ENCODE data around the gene EPC2. TPM values are rescaled to one million over a fixed set of nuclear protein-coding genes. Genes with fewer than 3 reads are reported as not detected.
"Not testable (repeated sequence)": the region's sequence is repeated elsewhere in the genome, so short reads cannot be mapped to it uniquely, and the experiment has no call there.

EPC2 gene
- total and polyA plus RNA-seq, 2 experiments from 2014 or later: 6.3 to 27.0 TPM

DNA sequence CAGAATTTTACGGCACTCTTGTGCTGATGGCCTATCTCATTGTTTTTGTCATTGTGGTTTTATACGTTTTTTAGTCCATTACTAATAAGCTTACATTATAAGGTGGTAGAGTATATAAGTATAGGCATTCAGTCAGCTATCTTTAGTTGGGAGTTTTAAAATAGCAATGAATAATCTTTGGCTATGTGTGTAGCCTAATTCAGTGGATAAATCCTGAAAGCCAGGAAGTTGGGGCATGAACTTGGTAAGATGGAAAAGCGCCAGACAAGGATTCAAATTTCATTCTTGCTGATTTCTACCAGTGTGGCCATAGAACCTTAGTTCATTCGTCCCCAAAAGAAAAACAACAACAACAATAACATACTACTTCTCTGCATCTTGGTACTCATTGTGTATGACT, 31.2 kb downstream of the EPC2 start:
- no peak for DNase-seq (ENCODE audit: low spot score)
- H3K79me2 ChIP-seq (replicated peaks; ENCODE audit: insufficient read depth): peaks cover 100% of the 10 kb centered on the region
- ATAC-seq: no peak
- no peak overlapping the region for H3K4me3 ChIP-seq
- peaks cover 10% of the 10 kb centered on the region; the same call in 2 of the 3 replicates for H3K36me3 Mint-ChIP-seq (ENCODE audit: low read depth)
- TF ChIP-seq ZNF331 (CRISPR knock-in tag; IDR thresholded peaks at IDR 0.05; ENCODE audit: low read depth): no peak
- TF ChIP-seq, protein P1, sequence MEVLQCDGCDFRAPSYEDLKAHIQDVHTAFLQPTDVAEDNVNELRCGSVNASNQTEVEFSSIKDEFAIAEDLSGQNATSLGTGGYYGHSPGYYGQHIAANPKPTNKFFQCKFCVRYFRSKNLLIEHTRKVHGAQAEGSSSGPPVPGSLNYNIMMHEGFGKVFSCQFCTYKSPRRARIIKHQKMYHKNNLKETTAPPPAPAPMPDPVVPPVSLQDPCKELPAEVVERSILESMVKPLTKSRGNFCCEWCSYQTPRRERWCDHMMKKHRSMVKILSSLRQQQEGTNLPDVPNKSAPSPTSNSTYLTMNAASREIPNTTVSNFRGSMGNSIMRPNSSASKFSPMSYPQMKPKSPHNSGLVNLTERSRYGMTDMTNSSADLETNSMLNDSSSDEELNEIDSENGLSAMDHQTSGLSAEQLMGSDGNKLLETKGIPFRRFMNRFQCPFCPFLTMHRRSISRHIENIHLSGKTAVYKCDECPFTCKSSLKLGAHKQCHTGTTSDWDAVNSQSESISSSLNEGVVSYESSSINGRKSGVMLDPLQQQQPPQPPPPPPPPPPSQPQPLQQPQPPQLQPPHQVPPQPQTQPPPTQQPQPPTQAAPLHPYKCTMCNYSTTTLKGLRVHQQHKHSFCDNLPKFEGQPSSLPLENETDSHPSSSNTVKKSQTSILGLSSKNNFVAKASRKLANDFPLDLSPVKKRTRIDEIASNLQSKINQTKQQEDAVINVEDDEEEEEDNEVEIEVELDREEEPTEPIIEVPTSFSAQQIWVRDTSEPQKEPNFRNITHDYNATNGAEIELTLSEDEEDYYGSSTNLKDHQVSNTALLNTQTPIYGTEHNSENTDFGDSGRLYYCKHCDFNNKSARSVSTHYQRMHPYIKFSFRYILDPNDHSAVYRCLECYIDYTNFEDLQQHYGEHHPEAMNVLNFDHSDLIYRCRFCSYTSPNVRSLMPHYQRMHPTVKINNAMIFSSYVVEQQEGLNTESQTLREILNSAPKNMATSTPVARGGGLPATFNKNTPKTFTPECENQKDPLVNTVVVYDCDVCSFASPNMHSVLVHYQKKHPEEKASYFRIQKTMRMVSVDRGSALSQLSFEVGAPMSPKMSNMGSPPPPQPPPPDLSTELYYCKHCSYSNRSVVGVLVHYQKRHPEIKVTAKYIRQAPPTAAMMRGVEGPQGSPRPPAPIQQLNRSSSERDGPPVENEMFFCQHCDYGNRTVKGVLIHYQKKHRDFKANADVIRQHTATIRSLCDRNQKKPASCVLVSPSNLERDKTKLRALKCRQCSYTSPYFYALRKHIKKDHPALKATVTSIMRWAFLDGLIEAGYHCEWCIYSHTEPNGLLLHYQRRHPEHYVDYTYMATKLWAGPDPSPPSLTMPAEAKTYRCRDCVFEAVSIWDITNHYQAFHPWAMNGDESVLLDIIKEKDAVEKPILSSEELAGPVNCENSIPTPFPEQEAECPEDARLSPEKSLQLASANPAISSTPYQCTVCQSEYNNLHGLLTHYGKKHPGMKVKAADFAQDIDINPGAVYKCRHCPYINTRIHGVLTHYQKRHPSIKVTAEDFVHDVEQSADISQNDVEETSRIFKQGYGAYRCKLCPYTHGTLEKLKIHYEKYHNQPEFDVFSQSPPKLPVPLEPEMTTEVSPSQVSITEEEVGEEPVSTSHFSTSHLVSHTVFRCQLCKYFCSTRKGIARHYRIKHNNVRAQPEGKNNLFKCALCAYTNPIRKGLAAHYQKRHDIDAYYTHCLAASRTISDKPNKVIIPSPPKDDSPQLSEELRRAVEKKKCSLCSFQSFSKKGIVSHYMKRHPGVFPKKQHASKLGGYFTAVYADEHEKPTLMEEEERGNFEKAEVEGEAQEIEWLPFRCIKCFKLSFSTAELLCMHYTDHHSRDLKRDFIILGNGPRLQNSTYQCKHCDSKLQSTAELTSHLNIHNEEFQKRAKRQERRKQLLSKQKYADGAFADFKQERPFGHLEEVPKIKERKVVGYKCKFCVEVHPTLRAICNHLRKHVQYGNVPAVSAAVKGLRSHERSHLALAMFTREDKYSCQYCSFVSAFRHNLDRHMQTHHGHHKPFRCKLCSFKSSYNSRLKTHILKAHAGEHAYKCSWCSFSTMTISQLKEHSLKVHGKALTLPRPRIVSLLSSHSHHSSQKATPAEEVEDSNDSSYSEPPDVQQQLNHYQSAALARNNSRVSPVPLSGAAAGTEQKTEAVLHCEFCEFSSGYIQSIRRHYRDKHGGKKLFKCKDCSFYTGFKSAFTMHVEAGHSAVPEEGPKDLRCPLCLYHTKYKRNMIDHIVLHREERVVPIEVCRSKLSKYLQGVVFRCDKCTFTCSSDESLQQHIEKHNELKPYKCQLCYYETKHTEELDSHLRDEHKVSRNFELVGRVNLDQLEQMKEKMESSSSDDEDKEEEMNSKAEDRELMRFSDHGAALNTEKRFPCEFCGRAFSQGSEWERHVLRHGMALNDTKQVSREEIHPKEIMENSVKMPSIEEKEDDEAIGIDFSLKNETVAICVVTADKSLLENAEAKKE (CRISPR knock-in tag; IDR thresholded peaks at IDR 0.05): no peak
- no peak overlapping the region for H3K27ac Mint-ChIP-seq
- no peaks in the 10 kb centered on the region for H3K36me3 ChIP-seq (ENCODE audit: insufficient read depth)
- H3F3A ChIP-seq (replicated peaks; ENCODE audit: low read depth): no peaks in the 10 kb centered on the region
- H3K9me2 ChIP-seq (ENCODE audit: insufficient read depth): no peaks in the 10 kb centered on the region
- H3K4me3 Mint-ChIP-seq: no peak overlapping the region
- H3K4me1 ChIP-seq (ENCODE audit: insufficient read depth): peaks cover 25% of the 10 kb centered on the region
- no peak overlapping the region for H3K27ac ChIP-seq (ENCODE audit: low read depth)
- H3K9me3 Mint-ChIP-seq: no peaks in the 10 kb centered on the region
- H4K20me1 ChIP-seq (replicated peaks; ENCODE audit: insufficient read depth): peaks cover 7% of the 10 kb centered on the region; the same call in 1 of the 2 replicates
- H3K4me2 ChIP-seq: 0 out of 2 replicates have a peak overlapping the region, but pooled peaks have one; percentile 11
- no peak overlapping the region for H2AFZ ChIP-seq
- no peaks in the 10 kb centered on the region for H3K27me3 ChIP-seq (ENCODE audit: insufficient read depth)
- H3K27me3 Mint-ChIP-seq (ENCODE audit: insufficient read depth, low read depth, poor library complexity): peaks cover 6% of the 10 kb centered on the region
- H3K4me1 Mint-ChIP-seq: peaks cover 41% of the 10 kb centered on the region

DNA sequence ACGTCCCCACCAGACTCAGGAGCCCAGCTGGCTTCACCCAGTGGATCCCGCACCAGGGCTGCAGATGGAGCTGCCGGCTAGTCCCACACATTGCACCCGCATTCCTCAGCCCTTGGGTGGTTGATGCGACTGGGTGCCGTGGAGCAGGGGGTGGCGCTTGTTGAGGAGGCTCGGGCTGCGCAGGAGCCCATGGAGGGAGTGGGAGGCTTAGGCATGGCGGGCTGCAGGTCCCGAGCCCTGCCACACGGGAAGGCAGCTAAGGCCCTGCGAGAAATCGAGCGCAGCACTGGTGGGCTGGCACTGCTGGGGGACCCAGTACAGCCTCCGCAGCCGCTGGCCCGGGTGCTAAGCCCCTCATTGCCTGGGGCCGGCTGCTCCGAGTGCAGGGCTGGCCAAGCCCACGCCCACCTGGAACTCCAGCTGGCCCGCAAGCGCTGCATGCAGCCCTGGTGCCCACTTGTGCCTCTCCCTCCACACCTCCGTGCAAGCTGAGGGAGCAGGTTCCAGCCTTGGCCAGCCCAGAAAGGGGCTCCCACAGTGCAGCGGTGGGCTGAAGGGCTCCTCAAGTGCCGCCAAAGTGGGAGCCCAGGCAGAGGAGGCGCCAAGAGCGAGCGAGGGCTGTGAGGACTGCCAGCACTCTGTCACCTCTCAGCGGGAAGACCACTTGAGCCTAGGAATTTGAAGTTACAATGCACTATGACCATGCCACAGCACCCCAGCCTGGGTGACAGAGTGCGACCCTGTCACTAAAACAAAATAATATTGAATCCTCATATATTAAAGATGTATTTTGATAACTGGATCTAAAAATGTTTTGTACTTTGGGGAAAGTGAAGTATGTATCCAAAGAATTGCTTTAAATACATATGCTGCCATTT, 34.0 kb downstream of the EPC2 start:
- not testable (repeated sequence) for H3F3A ChIP-seq (replicated peaks; ENCODE audit: low read depth); ATAC-seq; H3K27ac ChIP-seq (ENCODE audit: low read depth); H3K9me3 Mint-ChIP-seq; H3K9me2 ChIP-seq (ENCODE audit: insufficient read depth); H3K27ac Mint-ChIP-seq; DNase-seq (ENCODE audit: low spot score); H3K4me2 ChIP-seq; H3K4me3 ChIP-seq; H3K36me3 ChIP-seq (ENCODE audit: insufficient read depth); H2AFZ ChIP-seq; H3K4me3 Mint-ChIP-seq; H3K27me3 ChIP-seq (ENCODE audit: insufficient read depth); H3K36me3 Mint-ChIP-seq (ENCODE audit: low read depth); H3K27me3 Mint-ChIP-seq (ENCODE audit: insufficient read depth, low read depth, poor library complexity)
- peaks cover 25% of the 10 kb centered on the region for H3K4me1 ChIP-seq (ENCODE audit: insufficient read depth)
- H4K20me1 ChIP-seq (replicated peaks; ENCODE audit: insufficient read depth): peaks cover 13% of the 10 kb centered on the region; the same call in 1 of the 2 replicates
- peaks cover 100% of the 10 kb centered on the region for H3K79me2 ChIP-seq (replicated peaks; ENCODE audit: insufficient read depth)
- H3K4me1 Mint-ChIP-seq: peaks cover 36% of the 10 kb centered on the region

Data from GM23338 (cell line).